ENCODE data around the gene ANKRD27. TPM values are rescaled to one million over a fixed set of nuclear protein-coding genes. Genes with fewer than 3 reads are reported as not detected.

ANKRD27 gene
- total and polyA plus RNA-seq, 10 of the 15 experiments (the other 5 are each of a cell fraction or from before 2014, with no cell fraction given) = 2.8 to 49.9 (median 28.5) TPM

DNA sequence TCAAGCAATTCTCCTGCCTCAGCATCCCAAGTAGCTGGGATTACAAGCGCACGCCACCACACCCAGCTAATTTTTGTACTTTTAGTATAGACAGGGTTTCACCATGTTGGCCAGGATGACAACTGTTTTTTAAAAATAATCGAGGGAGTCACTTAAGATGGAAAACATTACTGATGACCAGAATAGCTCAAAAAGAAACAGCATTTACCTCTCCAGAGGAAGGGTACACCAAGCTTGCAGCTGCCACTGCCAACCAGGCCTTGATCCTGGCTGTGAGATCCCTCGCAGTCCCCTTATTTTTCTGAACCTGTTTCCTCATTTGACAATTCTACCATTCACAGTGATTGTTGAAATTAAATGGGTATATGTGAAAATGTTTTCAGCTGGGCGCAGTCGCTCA lies 79.5 kb downstream of the ANKRD27 start:
- ChIA-PET POLR2A (no interaction called here), SMC1A (ENCODE audit: uncharacterized antibody, unreplicated experiment) (no interaction called here), RAD21 (ENCODE audit: unreplicated experiment) (no interaction called here), CTCF (interaction anchor here (1.0 kb wide), 1 partner anchor 13 kb away, joined by 3 read pairs; no protein-coding TSS in a partner anchor)
- 88% methylated on average over 6 of the region's 6 CpGs for WGBS (ENCODE audit: insufficient coverage, insufficient replicate concordance, low lambda C conversion rate, missing lambda C conversion rate)
- ATAC-seq = no peak
- Histone ChIP-seq H3K9me3 (replicated peaks; ENCODE audit: control insufficient read depth, insufficient read depth, low read length) (no peaks in the 10 kb centered on the region; the same call in 2 of the 3 replicates), H3K9ac (ENCODE audit: control insufficient read depth, insufficient read depth, low read length) (no peak overlapping the region), H3K27me3 (replicated peaks in 1 of 2; ENCODE audit: control insufficient read depth in 2 of 2, insufficient read depth in 2 of 2, low read length in 1 of 2) (no peaks in the 10 kb centered on the region), H3K79me2 (ENCODE audit: control insufficient read depth, insufficient read depth, low read length) (no peaks in the 10 kb centered on the region), H3K4me3 (no peak overlapping the region), H3K4me2 (ENCODE audit: control insufficient read depth, insufficient read depth) (no peak overlapping the region), H3K4me1 (ENCODE audit: control insufficient read depth, insufficient read depth, low read length) (no peaks in the 10 kb centered on the region), H3K36me3 (ENCODE audit: control insufficient read depth in 2 of 2, insufficient read depth in 2 of 2, low read length in 1 of 2) (peaks cover 4 to 29% of the 10 kb centered on the region in 2 experiments; a peak in 3 of 4 replicates), H2AFZ (ENCODE audit: control insufficient read depth, low read depth, low read length) (no peak overlapping the region), H4K20me1 (ENCODE audit: control insufficient read depth, insufficient read depth) (no peaks in the 10 kb centered on the region), H3K27ac (ENCODE audit: control insufficient read depth, insufficient read depth) (no peak overlapping the region)
- in situ Hi-C loops (cut with MboI) = no loop called here
- no peak for DNase-seq (ENCODE audit: low read depth, low spot score)
- intact Hi-C loops (cut with micrococcal nuclease; ENCODE audit: unreplicated experiment) = no loop called here
- no peak for FAIRE-seq
- TF ChIP-seq, protein P1, sequence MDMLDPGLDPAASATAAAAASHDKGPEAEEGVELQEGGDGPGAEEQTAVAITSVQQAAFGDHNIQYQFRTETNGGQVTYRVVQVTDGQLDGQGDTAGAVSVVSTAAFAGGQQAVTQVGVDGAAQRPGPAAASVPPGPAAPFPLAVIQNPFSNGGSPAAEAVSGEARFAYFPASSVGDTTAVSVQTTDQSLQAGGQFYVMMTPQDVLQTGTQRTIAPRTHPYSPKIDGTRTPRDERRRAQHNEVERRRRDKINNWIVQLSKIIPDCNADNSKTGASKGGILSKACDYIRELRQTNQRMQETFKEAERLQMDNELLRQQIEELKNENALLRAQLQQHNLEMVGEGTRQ (IDR thresholded peaks at IDR 0.05; ENCODE audit: borderline replicate concordance, low read depth, low read length) = no peak
- no peak for TF ChIP-seq ASH2L (IDR thresholded peaks at IDR 0.05; ENCODE audit: borderline replicate concordance, low read depth)
- TF ChIP-seq RCOR1 (conservative IDR thresholded peaks at IDR 0.05; ENCODE audit: low read depth, low read length) = no peak
- TF ChIP-seq ZNF24 (IDR thresholded peaks at IDR 0.05) = no peak
- TF ChIP-seq NR2C2 (IDR thresholded peaks at IDR 0.05; ENCODE audit: borderline replicate concordance, control insufficient read depth, insufficient read length, low read depth) = no peak
- no peak for TF ChIP-seq ZSCAN29 (IDR thresholded peaks at IDR 0.05)
- no peak for TF ChIP-seq LARP7 (IDR thresholded peaks at IDR 0.05)
- TF ChIP-seq, protein P2, sequence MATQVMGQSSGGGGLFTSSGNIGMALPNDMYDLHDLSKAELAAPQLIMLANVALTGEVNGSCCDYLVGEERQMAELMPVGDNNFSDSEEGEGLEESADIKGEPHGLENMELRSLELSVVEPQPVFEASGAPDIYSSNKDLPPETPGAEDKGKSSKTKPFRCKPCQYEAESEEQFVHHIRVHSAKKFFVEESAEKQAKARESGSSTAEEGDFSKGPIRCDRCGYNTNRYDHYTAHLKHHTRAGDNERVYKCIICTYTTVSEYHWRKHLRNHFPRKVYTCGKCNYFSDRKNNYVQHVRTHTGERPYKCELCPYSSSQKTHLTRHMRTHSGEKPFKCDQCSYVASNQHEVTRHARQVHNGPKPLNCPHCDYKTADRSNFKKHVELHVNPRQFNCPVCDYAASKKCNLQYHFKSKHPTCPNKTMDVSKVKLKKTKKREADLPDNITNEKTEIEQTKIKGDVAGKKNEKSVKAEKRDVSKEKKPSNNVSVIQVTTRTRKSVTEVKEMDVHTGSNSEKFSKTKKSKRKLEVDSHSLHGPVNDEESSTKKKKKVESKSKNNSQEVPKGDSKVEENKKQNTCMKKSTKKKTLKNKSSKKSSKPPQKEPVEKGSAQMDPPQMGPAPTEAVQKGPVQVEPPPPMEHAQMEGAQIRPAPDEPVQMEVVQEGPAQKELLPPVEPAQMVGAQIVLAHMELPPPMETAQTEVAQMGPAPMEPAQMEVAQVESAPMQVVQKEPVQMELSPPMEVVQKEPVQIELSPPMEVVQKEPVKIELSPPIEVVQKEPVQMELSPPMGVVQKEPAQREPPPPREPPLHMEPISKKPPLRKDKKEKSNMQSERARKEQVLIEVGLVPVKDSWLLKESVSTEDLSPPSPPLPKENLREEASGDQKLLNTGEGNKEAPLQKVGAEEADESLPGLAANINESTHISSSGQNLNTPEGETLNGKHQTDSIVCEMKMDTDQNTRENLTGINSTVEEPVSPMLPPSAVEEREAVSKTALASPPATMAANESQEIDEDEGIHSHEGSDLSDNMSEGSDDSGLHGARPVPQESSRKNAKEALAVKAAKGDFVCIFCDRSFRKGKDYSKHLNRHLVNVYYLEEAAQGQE (IDR thresholded peaks at IDR 0.05; ENCODE audit: low read depth, low read length) = no peak
- TF ChIP-seq CHD4 (IDR thresholded peaks at IDR 0.05) = no peak
- no peak for TF ChIP-seq IKZF2 (IDR thresholded peaks at IDR 0.05)
- no peak for TF ChIP-seq HDGF (IDR thresholded peaks at IDR 0.05)
- no peak for TF ChIP-seq SREBF2 (IDR thresholded peaks at IDR 0.05; ENCODE audit: low read length)
- TF ChIP-seq, protein P3, sequence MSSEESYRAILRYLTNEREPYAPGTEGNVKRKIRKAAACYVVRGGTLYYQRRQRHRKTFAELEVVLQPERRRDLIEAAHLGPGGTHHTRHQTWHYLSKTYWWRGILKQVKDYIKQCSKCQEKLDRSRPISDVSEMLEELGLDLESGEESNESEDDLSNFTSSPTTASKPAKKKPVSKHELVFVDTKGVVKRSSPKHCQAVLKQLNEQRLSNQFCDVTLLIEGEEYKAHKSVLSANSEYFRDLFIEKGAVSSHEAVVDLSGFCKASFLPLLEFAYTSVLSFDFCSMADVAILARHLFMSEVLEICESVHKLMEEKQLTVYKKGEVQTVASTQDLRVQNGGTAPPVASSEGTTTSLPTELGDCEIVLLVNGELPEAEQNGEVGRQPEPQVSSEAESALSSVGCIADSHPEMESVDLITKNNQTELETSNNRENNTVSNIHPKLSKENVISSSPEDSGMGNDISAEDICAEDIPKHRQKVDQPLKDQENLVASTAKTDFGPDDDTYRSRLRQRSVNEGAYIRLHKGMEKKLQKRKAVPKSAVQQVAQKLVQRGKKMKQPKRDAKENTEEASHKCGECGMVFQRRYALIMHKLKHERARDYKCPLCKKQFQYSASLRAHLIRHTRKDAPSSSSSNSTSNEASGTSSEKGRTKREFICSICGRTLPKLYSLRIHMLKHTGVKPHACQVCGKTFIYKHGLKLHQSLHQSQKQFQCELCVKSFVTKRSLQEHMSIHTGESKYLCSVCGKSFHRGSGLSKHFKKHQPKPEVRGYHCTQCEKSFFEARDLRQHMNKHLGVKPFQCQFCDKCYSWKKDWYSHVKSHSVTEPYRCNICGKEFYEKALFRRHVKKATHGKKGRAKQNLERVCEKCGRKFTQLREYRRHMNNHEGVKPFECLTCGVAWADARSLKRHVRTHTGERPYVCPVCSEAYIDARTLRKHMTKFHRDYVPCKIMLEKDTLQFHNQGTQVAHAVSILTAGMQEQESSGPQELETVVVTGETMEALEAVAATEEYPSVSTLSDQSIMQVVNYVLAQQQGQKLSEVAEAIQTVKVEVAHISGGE (CRISPR knock-in tag; IDR thresholded peaks at IDR 0.05) = no peak
- no peak for TF ChIP-seq TCF12 (IDR thresholded peaks at IDR 0.05; ENCODE audit: low read depth, low read length)
- no peak for TF ChIP-seq NRF1 (conservative IDR thresholded peaks at IDR 0.05; ENCODE audit: low read depth, low read length)
- TF ChIP-seq HDAC2 (IDR thresholded peaks at IDR 0.05) = no peak
- TF ChIP-seq KLF5 (IDR thresholded peaks at IDR 0.05; ENCODE audit: partially characterized antibody) = no peak
- TF ChIP-seq POLR2AphosphoS2 (IDR thresholded peaks at IDR 0.05; ENCODE audit: low read depth, low read length) = no peak
- BruUV-seq (replicated peaks) = no TSS peak

Measured in GM12878 (cell line).